H1 (cell line): ENCODE data around the gene VOPP1. TPM values are rescaled to one million over a fixed set of nuclear protein-coding genes. Genes with fewer than 3 reads are reported as not detected.

Experiments used
- CTCF ChIA-PET: fragments of 300-600 bp; sonication (Branson Sonifier 250); formaldehyde crosslinking; loops from one replicate; lab custom pipeline; 2021; ENCODE audit not compliant: partially characterized antibody; lab: Charles Lee
- POLR2A ChIA-PET: fragments of 300-600 bp; sonication (Branson Sonifier 250); formaldehyde crosslinking; loops from one replicate; lab custom pipeline; 2021; ENCODE audit warnings: inconsistent platforms; ENCODE audit not compliant: partially characterized antibody; lab: Charles Lee
- DNase-seq, 2 experiments: peaks; one replicate each; pipeline versions ENCODE4 v3.0.0 to v3.0.0-alpha.2; 2010 to 2022; ENCODE audit warnings: low spot score in 2 of 2, low read depth in 1 of 2, mixed read lengths in 1 of 2
- FAIRE-seq: peaks from 2 replicates; lab custom pipeline; 2011; peaks lifted over from hg19 to GRCh38; lab: Jason Lieb, UNC
- H2AFZ ChIP-seq: 2 replicates; pipeline ENCODE4 v1.8.1; 2012; ENCODE audit warnings: low read length, inconsistent platforms
- H2AK5ac ChIP-seq: 2 replicates; pipeline ENCODE4 v1.6.1; 2013; ENCODE audit warnings: low read depth, low read length
- H2BK120ac ChIP-seq: replicated peaks from 2 replicates; pipeline ENCODE3; 2013; ENCODE audit warnings: low read depth, low read length, inconsistent platforms
- H2BK12ac ChIP-seq: 2 replicates; pipeline ENCODE4 v1.6.1; 2013; ENCODE audit warnings: low read depth, low read length
- H2BK15ac ChIP-seq: 2 replicates; pipeline ENCODE4 v1.6.1; 2013; ENCODE audit warnings: low read length
- H2BK20ac ChIP-seq: 2 replicates; pipeline ENCODE4 v1.6.1; 2013; ENCODE audit warnings: low read length
- H2BK5ac ChIP-seq: 2 replicates; pipeline ENCODE4 v1.6.1; 2013; ENCODE audit warnings: low read depth, low read length
- H3K14ac ChIP-seq: 2 replicates; pipeline ENCODE4 v1.6.1; 2013; ENCODE audit warnings: inconsistent platforms; ENCODE audit not compliant: insufficient read length
- H3K18ac ChIP-seq: 2 replicates; pipeline ENCODE4 v1.6.1; 2013; ENCODE audit warnings: low read length; ENCODE audit errors: extremely low read depth
- H3K23ac ChIP-seq: 2 replicates; pipeline ENCODE4 v1.6.1; 2013; ENCODE audit warnings: inconsistent platforms; ENCODE audit not compliant: insufficient read length
- H3K23me2 ChIP-seq: 2 replicates; pipeline ENCODE4 v1.6.1; 2013; ENCODE audit warnings: low read depth, low read length
- H3K27ac ChIP-seq: 2 replicates; pipeline ENCODE4 v1.6.1; 2011; ENCODE audit warnings: low read depth, low read length, inconsistent platforms
- H3K27me3 ChIP-seq, 4 experiments: replicated peaks in 1 of 4; 1 replicate in 1 of 4; 2 replicates in 3 of 4; pipeline versions ENCODE4 v1.6.1 to v1.8.1; 2011 to 2013; ENCODE audit warnings: low read length in 3 of 4, mild to moderate bottlenecking in 3 of 4, inconsistent platforms in 2 of 4, mixed read lengths in 2 of 4, moderate library complexity in 1 of 4; ENCODE audit not compliant: control insufficient read depth in 3 of 4, insufficient read depth in 3 of 4; ENCODE audit errors: extremely low read depth in 1 of 4
- H3K36me3 ChIP-seq, 4 experiments: 2 replicates each; pipeline versions ENCODE4 v1.6.1 to v1.8.1; 2011 to 2013; ENCODE audit warnings: mild to moderate bottlenecking in 4 of 4, low read length in 3 of 4, moderate library complexity in 2 of 4, control low read depth in 1 of 4, inconsistent platforms in 1 of 4; ENCODE audit not compliant: insufficient read depth in 4 of 4, control insufficient read depth in 2 of 4
- H3K4ac ChIP-seq: replicated peaks from 2 replicates; pipeline ENCODE3; 2013; ENCODE audit warnings: low read length, low read depth, mixed read lengths, inconsistent platforms; ENCODE audit not compliant: insufficient read length
- H3K4me1 ChIP-seq, 4 experiments: replicated peaks in 1 of 4; 1 replicate in 1 of 4; 2 replicates in 3 of 4; pipeline versions ENCODE4 v1.6.1 to v1.8.1; 2011 to 2013; ENCODE audit warnings: low read length in 3 of 4, inconsistent platforms in 2 of 4, mixed read lengths in 1 of 4; ENCODE audit not compliant: insufficient read depth in 4 of 4, control insufficient read depth in 3 of 4
- H3K4me2 ChIP-seq, 2 experiments: 2 replicates each; pipeline versions ENCODE4 v1.6.1 to v1.8.1; 2011 to 2013; ENCODE audit warnings: low read depth in 2 of 2, low read length in 2 of 2, control low read depth in 1 of 2, inconsistent platforms in 1 of 2, mild to moderate bottlenecking in 1 of 2; ENCODE audit not compliant: insufficient read depth in 1 of 2
- H3K4me3 ChIP-seq, 4 experiments: fragments of 200-600, 300-600 bp in 1 of 4; sonication (generic), shearing (Covaris generic), sonication (Bioruptor Twin) in 1 of 4; 2 replicates each; pipeline versions ENCODE4 v1.5.1 to v1.8.1; 2011 to 2016; ENCODE audit warnings: low read length in 4 of 4, low read depth in 3 of 4, control low read depth in 2 of 4, inconsistent platforms in 2 of 4, mild to moderate bottlenecking in 2 of 4, mixed read lengths in 1 of 4, moderate library complexity in 1 of 4; ENCODE audit not compliant: insufficient read depth in 2 of 4; ENCODE audit errors: extremely low read depth in 1 of 4
- H3K56ac ChIP-seq: replicated peaks from 2 replicates; pipeline ENCODE3; 2013; ENCODE audit warnings: low read depth, mild to moderate bottlenecking, mixed read lengths, low read length, inconsistent platforms; ENCODE audit not compliant: insufficient read length
- H3K79me1 ChIP-seq: 2 replicates; pipeline ENCODE4 v1.6.1; 2013; ENCODE audit warnings: low read depth, low read length, control low read depth
- H3K79me2 ChIP-seq, 2 experiments: 2 replicates each; pipeline versions ENCODE4 v1.6.1 to v1.8.1; 2012 to 2013; ENCODE audit warnings: low read length in 2 of 2, mild to moderate bottlenecking in 2 of 2, inconsistent platforms in 1 of 2; ENCODE audit not compliant: insufficient read depth in 2 of 2, control insufficient read depth in 1 of 2
- H3K9ac ChIP-seq, 4 experiments: replicated peaks in 1 of 4; 1 replicate in 1 of 4; 2 replicates in 3 of 4; pipeline versions ENCODE4 v1.6.1 to v1.8.1; 2011 to 2013; ENCODE audit warnings: low read depth in 3 of 4, low read length in 3 of 4, control low read depth in 2 of 4, mild to moderate bottlenecking in 2 of 4, moderate library complexity in 2 of 4, inconsistent platforms in 1 of 4; ENCODE audit errors: extremely low read depth in 1 of 4
- H3K9me3 ChIP-seq, 2 experiments: 2 replicates each; pipeline versions ENCODE4 v1.6.1 to v1.8.1; 2012 to 2013; ENCODE audit warnings: mild to moderate bottlenecking in 2 of 2, moderate library complexity in 2 of 2, control low read depth in 1 of 2, inconsistent platforms in 1 of 2, low read depth in 1 of 2, low read length in 1 of 2, mixed read lengths in 1 of 2; ENCODE audit not compliant: insufficient read depth in 2 of 2
- H4K20me1 ChIP-seq, 2 experiments: replicated peaks in 1 of 2; 2 replicates each; pipeline versions ENCODE3 to v1.8.1; 2011 to 2013; ENCODE audit warnings: inconsistent platforms in 2 of 2, low read length in 2 of 2, mild to moderate bottlenecking in 1 of 2; ENCODE audit not compliant: insufficient read depth in 2 of 2, control insufficient read depth in 1 of 2
- H4K5ac ChIP-seq: 2 replicates; pipeline ENCODE4 v1.6.1; 2013; ENCODE audit warnings: low read length, low read depth, mixed read lengths, inconsistent platforms; ENCODE audit not compliant: insufficient read length
- H4K8ac ChIP-seq: 2 replicates; pipeline ENCODE4 v1.8.0; 2013; ENCODE audit warnings: mild to moderate bottlenecking, moderate library complexity, low read length, inconsistent platforms; ENCODE audit not compliant: insufficient read depth; ENCODE audit errors: extremely low read depth
- H4K91ac ChIP-seq: replicated peaks from 2 replicates; pipeline ENCODE3; 2013; ENCODE audit warnings: low read length, mixed read lengths, inconsistent platforms; ENCODE audit not compliant: insufficient read length
- ASH2L ChIP-seq: fragments of 200-600, 300-600 bp; sonication (generic); IDR thresholded peaks from one replicate; pipeline ENCODE4 v1.7.1; 2017; ENCODE audit warnings: low read length
- ATF3 ChIP-seq: IDR thresholded peaks from 2 replicates; pipeline ENCODE4 v1.6.1; 2011; ENCODE audit warnings: low read depth, mild to moderate bottlenecking, low read length; ENCODE audit not compliant: insufficient read depth
- CHD2 ChIP-seq: IDR thresholded peaks from 2 replicates; pipeline ENCODE4 v1.6.1; 2012; ENCODE audit warnings: low read length, improper control_type of control experiment
- CREB1 ChIP-seq: IDR thresholded peaks from 2 replicates; pipeline ENCODE4 v1.6.1; 2012; ENCODE audit warnings: inconsistent platforms
- CTBP2 ChIP-seq: IDR thresholded peaks from 2 replicates; pipeline ENCODE4 v1.7.0; 2011; ENCODE audit warnings: borderline replicate concordance, mild to moderate bottlenecking, moderate library complexity, mixed read lengths, low read length; ENCODE audit not compliant: insufficient read depth, insufficient read length
- EGR1 ChIP-seq: IDR thresholded peaks from 2 replicates; pipeline ENCODE4 v1.6.1; 2011; ENCODE audit warnings: low read depth, low read length, borderline replicate concordance
- HDAC2 ChIP-seq, 2 experiments: fragments of 300-600 bp in 1 of 2; sonication (generic) in 1 of 2; IDR thresholded peaks; 2 replicates each; pipeline ENCODE4 v1.6.1; 2011 to 2012; ENCODE audit warnings: low read depth in 2 of 2, low read length in 2 of 2, mild to moderate bottlenecking in 2 of 2, moderate library complexity in 2 of 2, borderline replicate concordance in 1 of 2, inconsistent platforms in 1 of 2
- KDM1A ChIP-seq: fragments of 200-600, 300-600 bp; sonication (generic); IDR thresholded peaks from 2 replicates; pipeline ENCODE4 v1.7.1; 2016; ENCODE audit warnings: mild to moderate bottlenecking, low read length, borderline replicate concordance
- MAFK ChIP-seq: IDR thresholded peaks from 2 replicates; pipeline ENCODE4 v1.6.1; 2012; ENCODE audit warnings: low read depth, mild to moderate bottlenecking, improper control_type of control experiment, low read length
- MAX ChIP-seq: IDR thresholded peaks from 2 replicates; pipeline ENCODE4 v1.6.1; 2012; ENCODE audit warnings: inconsistent platforms
- PHF8 ChIP-seq: fragments of 200-600 bp; sonication (generic); conservative IDR thresholded peaks from 2 replicates; pipeline ENCODE4 v1.7.1; 2012; ENCODE audit warnings: low read depth, mild to moderate bottlenecking, inconsistent platforms, low read length, moderate library complexity
- RNF2 ChIP-seq: fragments of 200-900, 300-1000 bp; sonication (generic); IDR thresholded peaks from 2 replicates; pipeline ENCODE4 v1.7.1; 2016; ENCODE audit warnings: borderline replicate concordance, low read depth, mild to moderate bottlenecking, antibody characterized with exemption, low read length; ENCODE audit not compliant: poor library complexity, severe bottlenecking; ENCODE audit errors: missing control alignments
- SAP30 ChIP-seq: fragments of 300-600 bp; sonication (generic); IDR thresholded peaks from 2 replicates; pipeline ENCODE4 v1.7.1; 2012; ENCODE audit warnings: low read length, moderate library complexity, mild to moderate bottlenecking, inconsistent platforms; ENCODE audit not compliant: insufficient read depth, insufficient replicate concordance
- WGBS, 2 experiments: shearing (Covaris generic) in 1 of 2; methylation state at CpG; one replicate each; pipeline versions ENCODE4 v1.1.6 to v1.1.7; 2013 to 2015; ENCODE audit warnings: low lambda C conversion rate in 2 of 2, mixed read lengths in 2 of 2, inconsistent platforms in 1 of 2, low coverage in 1 of 2, missing lambda C conversion rate in 1 of 2; ENCODE audit not compliant: insufficient replicate concordance in 2 of 2, insufficient coverage in 1 of 2, insufficient read length in 1 of 2; ENCODE audit errors: extremely low coverage in 1 of 2, missing lambda C conversion rate in 1 of 2; 5-methylcytosine and 5-hydroxymethylcytosine counted together
- polyA plus RNA-seq, 7 experiments: library from polyadenylated mRNA; depleted of rRNA in 3 of 7; stranded (reverse) in 5 of 7; unstranded in 2 of 7; fragments of >200 nt in 5 of 7; fragments of 200-250 nt in 2 of 7; gene quantifications; 1 replicate in 5 of 7; 2 replicates in 1 of 7; 4 replicates in 1 of 7; pipeline versions ENCODE4 v1.2.1 to v1.2.3, GENCODE V29; 2011 to 2013; ENCODE audit warnings: missing spikeins in 2 of 7, mixed read lengths in 2 of 7
- total RNA-seq: library from RNA; stranded (reverse); fragmentation: NEBNext Ultra II Directional; extraction: Animal tissue kit (Norgen Biotek cat#: 25700); gene quantifications from 2 replicates; pipeline ENCODE4 v1.2.1, GENCODE V29; 2021

Gene VOPP1
- total and polyA plus RNA-seq, 2 of the 8 experiments (the other 6 are each of a cell fraction or from before 2014, with no cell fraction given): 44.7 to 83.0 TPM

GRCh38 chr7:55481155-55481554 is 91.1 kb downstream of the VOPP1 start:
- Histone ChIP-seq H3K23me2 (no peaks in the 10 kb centered on the region), H2BK20ac (no peak overlapping the region), H3K9ac (no peak overlapping the region), H2AFZ (no peak overlapping the region), H3K14ac (no peak overlapping the region), H2BK120ac (no peak overlapping the region), H2BK5ac (no peak overlapping the region), H4K20me1 (peaks cover 0 to 15% of the 10 kb centered on the region in 2 experiments), H3K23ac (no peak overlapping the region), H2BK12ac (no peak overlapping the region), H3K27me3 (no peaks in the 10 kb centered on the region), H3K79me2 (no peaks in the 10 kb centered on the region), H3K4ac (no peak overlapping the region), H3K36me3 (no peaks in the 10 kb centered on the region), H4K8ac (peak overlapping the region; percentile 23; the same call in 1 of the 2 replicates), H3K56ac (no peak overlapping the region), H3K27ac (no peak overlapping the region), H3K4me2 (no peak overlapping the region), H3K4me3 (no peak overlapping the region), H3K79me1 (peaks cover 6% of the 10 kb centered on the region; the same call in 1 of the 2 replicates), H4K5ac (no peak overlapping the region), H4K91ac (no peak overlapping the region), H3K9me3 (no peaks in the 10 kb centered on the region), H3K4me1 (no peaks in the 10 kb centered on the region; a peak in 1 of 7 replicates), H2AK5ac (no peak overlapping the region), H3K18ac (no peak overlapping the region), H2BK15ac (no peak overlapping the region)
- ChIA-PET POLR2A (no interaction called here), CTCF (no interaction called here)
- WGBS, 2 experiments: 96% methylated on average over 2 of the region's 2 CpGs; no CpG with 5 or more reads in 1 of the 2 experiments
- DNase-seq: peak in 1 of 2 experiments; percentile 45
- no peak for FAIRE-seq
- TF ChIP-seq RNF2: no peak
- TF ChIP-seq HDAC2 (IDR thresholded peaks at IDR 0.05; ENCODE audit: borderline replicate concordance in 1 of 2, low read depth in 2 of 2, low read length in 2 of 2): no peak
- TF ChIP-seq MAFK: no peak
- no peak for TF ChIP-seq CHD2
- TF ChIP-seq ASH2L: no peak
- no peak for TF ChIP-seq ATF3
- TF ChIP-seq SAP30: no peak
- TF ChIP-seq PHF8: no peak
- TF ChIP-seq CTBP2: no peak
- TF ChIP-seq EGR1: no peak
- no peak for TF ChIP-seq CREB1
- no peak for TF ChIP-seq KDM1A
- TF ChIP-seq MAX: no peak
